GM19238 (cell line): ENCODE measurements around the gene SGTA.

Source experiments
- DNase-seq: peaks from one replicate; pipeline ENCODE4 v3.0.0; 2011; ENCODE audit warnings: low spot score; ENCODE audit not compliant: insufficient read length

The SGTA gene

DNA sequence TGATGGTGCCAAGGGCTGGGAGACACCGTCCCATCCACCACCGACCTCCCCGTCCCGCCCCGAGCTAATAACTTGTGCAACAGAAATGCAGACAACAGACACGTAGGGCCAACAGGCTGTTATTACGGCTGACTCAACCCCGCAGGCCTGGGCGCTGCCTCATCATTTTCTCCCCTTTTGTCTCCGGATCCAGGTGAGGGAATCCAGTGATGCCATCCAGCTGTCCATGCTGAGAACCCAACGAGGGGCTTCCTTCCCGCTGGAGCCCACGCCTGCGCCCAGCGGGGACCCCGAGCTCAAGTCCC is 55.5 kb downstream of the SGTA start:
- DNase-seq = no peak

DNA sequence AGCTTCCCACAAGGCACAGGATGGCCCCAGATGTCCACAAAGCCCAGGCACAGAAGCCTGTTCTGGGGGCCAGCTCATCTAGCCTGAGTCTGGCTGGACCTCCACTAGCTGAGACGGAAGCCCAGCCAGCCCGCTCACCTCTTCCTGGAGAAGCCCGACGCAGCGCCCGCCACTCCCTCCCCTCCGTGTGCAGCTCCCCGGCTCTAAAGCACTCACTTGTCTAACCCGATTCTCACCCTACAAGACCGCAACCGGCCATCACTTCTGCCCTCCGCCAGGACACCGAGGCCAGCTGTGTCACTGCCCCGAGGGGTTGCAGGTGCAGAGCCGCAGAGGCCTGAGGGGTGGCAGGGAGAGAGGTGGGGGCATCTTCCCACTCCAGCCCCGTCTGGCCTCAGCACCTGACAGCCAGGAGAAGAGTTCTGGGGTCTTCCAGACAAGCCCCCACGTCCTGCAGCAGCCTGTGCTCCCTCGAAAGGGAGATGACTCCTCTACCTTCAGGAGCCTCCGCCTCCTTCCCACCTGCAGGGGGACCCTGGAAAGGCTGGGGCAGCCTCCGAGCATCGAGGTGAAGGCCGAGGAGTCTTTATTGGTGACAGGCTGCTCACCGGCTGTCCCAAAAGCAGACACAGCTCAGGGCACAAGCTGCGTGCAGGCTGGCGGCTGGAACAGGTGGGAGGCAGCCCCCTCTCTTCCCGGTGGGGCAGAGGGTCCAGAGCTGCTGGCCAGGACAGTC is 56.0 kb downstream of the SGTA start:
- DNase-seq = no peak

- no peak for DNase-seq
Measured at GRCh38 chr19:2726160-2726855, 56.8 kb downstream of the SGTA start.

DNA sequence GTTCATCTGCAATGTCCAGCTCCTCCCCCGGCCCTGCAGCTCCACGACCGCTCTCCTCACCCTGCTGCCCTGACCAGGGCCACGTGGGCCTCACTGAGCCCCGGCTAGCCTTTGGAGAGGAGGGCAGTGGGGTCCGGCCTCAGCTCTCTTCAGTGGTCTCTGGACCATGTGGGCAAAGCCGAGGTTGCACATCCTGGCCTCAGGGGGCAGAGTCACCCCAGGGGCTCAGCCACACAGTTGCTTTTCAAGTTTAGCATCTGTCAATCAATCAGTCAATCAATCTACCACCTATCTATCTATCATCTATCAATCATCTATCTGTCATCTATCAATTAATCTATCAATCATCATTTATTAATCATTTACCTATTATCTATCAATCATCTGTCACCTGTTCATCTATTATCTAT is 58.9 kb downstream of the SGTA start:
- no peak for DNase-seq

DNA sequence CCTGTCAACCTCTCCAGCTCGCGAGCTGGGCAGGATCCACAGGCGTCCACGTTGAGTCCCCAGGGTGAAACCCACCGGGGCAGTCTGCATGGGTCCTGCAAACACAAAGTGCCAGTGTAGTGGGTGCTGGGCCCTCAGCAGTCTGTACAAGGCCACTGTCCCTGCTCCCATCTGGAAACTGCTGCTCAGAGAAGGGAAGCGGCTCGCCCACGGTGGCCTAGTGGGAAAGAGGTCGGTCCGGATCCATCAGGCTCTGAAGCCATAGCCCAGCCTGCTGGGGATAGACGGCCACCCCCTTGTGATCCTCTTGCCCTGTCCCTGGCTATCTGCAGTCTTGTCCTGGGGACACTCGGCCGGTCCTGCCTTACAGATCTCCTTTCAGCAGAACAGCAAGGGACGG is 59.3 kb downstream of the SGTA start:
- no peak for DNase-seq

DNA sequence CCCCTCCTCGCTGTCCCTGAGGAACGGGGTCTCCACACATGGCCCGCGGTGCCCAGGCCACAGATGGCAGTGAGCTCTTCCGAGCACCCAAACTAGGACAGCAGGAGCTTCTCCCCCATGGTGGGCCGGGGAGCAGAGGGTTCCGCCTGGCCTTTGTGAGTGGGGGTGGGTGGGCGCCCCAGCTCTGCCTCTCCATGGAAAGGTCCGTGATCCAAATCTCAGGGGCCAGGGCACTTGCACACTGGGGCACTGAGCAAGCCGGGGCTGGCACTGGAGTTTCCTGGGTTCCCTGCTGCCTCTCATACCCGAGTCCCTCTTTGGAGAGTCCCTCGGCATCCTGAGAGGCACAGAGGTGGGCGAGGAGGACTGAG is 59.7 kb downstream of the SGTA start:
- no peak for DNase-seq

GRCh38 chr19:2722541-2723344 is 60.3 kb downstream of the SGTA start:
- no peak for DNase-seq

DNA sequence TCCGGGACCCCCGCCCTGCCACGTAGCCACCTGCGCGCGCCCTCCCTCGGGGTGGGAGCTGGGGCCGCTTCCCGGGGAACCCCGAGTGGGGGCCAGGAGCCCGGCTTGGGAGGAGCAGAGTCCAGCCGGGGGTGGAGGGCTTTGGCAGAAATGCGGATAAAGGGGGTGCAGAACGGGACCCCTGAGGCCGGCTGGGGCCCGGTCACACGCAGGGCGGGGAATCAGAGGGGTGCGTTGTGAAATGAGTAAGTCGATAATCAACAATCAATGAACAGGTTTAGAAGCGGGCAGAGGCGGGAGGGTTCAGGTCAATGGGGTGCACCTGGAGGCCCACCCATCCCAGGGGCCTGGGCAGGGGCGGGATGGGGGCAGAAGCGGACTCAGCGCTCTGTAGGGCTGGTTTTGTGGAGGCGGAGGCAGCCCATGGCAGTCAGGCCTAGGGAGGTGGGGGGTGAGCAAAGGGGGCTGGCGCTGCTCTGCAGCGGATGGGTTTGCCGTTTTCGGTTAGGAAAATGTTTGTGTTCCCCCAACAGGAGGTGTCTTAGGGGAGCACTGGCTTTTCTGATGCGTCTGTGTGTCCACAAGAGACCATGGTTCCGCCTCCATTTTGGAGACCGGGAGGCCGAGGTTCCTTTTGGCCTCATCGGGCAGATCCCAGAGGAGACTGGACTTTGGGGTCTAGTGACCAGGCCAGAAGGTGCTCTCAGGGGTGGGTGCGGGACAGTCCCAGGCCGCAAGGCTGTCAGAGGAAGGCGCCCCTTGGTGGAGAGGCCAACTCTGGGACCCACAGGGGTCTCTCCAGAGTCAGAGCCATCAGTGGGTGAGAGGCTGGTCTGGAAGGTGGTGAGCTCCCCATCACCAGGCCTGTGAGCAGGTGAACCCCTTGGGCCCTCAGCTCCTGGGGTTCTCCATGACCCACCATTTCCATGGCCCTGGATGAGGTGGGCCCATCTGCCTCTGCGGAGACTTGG is 61.2 kb downstream of the SGTA start:
- no peak for DNase-seq

GRCh38 chr19:2720777-2721569 is 62.1 kb downstream of the SGTA start, which contains the start of gene DIRAS1:
TSS of gene DIRAS1 (minus strand) at chr19:2721372. CDS start at chr19:2717806, 3,566 bp downstream.
- no peak for DNase-seq

DNA sequence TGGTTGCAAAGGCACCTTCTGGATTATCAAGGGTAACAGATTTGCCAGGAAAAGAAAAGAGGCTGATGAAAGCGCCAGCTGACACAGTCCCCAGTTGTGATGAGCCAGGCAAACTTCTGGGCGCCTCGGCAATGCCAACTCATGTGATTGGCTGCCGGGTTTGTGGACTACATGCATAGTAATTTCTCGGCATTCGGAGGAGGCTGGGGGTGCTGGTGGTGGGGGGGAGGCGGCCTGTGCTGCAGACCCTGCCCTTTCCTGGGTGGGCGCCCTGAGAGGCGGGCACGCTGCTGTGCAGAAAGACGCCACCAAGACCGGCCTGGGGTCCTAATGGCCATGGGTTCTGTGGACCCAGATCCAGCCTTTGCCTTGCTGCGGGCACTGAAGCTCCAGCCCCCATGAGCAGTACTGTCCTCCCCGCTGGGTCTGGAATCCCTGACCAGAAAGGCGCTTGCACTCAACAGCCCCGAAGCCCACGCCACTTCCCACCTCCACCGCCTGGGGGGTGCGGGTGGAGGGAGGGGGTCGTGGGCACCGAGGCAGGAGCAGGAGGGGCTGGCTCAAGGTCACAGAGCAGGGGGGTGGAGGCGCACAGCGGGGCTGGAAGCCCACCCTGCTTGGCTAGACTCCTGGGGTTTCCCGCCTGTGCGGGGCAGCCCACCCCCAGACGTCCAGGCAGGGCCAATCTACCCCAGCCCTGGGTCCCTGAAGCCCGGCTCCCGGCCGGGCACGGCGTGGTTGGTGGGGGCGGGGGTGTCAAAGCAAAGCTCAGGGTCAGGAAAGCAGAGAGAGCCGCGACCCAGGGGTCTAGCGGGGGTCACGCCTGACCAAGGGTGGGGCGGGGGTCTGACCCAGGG is 62.9 kb downstream of the SGTA start:
- DNase-seq = no peak

DNA sequence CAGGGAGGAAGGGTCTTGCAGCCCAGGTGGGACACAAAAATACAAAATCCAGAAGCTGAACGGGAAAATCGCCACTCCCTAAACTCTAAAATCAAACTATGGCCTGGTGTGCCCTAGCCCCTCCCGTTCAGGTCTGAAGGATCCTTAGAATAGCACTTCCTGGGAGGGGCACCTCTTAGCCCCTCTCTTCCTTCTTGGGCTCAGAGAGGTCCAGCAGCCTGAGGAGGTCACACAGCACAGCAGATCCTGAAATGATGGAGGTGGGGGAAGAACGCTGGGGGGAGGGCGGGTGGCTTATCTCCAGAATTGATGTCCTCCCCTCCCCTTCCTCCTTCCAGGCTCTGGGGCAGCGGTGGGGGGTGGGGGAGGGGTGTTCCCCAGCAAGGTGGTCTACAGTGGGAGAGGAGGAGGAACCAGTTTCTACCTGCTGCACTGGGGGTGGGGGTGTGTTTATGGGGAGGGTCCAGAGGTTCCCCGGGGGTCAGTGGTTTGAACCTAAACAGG is 63.8 kb downstream of the SGTA start:
- DNase-seq = no peak

DNA sequence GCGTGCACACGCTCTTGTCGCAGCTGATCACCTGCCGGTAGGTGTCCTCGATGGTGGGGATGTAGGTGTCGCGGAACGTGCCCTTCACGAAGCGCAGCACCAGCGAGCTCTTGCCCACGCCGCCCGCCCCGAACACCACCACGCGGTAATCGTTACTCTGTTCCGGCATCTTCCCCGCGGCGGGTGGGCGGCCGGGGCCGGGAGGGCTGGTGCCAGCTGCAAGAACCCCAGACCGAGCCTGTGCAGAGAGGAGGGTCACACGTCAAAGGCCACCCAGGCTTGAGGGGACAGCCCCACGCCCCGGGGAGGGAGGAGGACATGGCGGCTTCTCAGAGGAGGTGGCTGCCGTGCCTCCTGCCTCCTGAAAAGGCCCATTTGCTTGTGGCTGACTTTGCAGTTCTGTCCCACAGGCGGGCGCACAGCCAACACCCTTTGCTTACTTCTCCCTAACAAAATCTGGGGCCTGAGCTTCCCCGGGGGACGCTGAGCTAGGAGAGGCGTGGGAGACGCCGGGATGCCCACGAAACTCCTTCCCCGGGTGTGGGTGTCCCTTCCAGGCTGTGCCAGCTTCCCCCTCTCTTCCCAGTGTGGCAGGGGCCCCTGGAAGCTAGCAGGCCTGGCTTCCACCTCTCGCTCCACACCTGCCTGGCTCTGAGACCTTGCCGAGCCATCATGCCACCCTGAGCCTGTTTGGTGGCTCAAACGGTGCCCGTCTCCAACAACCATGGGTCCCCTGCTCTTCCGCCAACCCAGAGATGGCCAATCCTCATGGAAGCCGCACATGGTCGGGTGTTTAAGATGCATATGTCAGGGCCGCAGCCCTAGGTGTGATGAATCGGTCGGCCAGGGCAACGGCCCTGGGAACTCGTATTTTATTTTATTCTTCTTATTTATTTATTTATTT is 65.2 kb downstream of the SGTA start:
- DNase-seq = no peak

DNA sequence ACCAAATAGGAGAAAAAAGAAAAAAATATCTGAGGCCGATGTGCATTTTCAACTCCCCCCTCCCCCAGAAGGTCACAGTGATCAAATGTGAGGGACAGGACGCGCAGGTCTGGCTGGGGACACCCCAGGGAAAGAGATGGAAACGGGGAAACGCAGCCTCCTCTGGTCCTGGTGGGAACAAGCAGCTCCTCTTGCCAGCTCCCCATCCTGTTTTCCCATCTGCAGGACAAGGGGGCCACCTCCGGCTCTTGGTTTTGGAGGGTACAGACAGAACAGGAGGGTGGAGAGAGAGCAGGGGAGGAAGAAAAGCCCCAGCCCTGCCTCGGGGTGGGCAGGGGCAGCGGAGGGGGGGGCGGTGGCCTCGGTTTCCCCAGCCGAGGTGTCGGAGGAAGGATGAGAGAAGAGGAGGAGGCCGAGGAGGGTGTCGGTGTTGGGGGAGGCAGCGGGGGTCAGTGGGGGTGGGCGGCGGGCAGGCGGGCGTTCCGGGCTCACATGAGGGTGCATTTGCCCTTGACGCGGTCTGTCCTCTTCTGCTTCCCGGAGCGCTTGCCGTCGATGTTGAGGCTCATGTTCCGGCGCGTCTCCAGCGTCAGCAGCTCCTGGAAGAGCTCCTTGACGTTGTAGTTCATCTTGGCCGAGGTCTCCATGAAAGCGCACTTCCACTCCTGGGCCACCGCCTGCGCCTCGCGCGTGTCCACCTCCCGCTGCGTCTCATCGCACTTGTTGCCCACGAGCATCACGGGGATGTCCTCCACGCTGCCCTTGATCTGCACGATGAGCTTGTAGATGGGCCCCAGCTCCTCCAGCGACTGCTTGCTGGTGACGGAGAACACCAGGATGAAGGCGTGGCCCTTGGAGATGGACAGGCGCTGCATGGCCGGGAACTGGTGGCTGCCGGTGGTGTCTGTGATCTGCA is 66.1 kb downstream of the SGTA start:
- DNase-seq = no peak

DNA sequence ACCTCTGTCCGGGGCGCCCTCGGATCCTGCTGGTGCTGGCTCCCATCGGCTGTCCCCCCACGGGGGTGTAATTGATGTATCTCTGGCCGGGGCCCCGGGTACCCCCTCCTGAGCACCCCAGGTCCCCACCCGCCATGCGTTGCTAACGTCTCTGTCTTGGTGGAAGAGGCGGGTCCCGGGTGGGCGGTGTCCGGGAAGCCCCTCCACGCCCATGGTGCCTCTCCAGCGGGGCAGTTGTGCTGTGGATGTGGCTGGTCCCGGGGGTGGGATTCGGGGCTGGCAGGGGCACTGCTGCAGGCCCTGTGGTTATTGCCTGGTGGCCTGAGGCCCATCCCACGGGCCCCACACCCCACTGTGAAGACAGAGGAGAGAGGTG is 66.8 kb downstream of the SGTA start:
- DNase-seq = no peak

DNA sequence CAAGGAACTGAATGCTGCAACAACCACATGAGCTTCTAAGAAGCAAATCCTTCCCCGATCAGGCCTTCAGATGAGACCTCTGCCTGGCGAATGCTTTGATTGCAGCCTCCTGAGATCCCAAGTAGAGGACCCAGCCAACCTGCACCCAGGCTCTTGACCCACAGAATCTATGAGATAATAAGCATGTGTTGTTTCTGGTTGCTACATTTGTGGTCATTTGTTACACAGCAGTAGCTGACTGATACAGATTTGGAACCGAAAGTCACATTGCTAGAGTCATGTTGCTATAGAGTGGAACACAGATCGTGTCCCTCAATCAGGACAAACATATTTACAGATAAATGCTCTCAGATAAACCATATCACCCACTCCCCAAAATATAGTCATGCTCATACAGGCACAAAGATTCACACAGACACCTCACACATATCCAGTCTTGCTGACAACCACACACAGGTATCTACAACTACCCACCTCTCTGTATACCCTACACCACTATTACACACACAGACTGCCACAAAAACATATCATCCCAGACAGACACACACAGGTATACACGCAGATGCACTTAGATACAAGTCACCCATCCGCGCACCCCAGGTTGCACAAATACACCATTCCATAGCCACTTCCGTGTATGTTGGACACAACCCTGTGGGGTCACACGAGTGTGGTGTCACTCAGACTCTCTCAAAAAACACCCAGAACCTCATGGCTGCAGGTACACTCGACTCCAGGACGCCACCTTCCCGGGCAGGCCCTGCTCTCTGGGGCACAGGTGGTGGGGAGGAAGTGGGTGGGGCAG is 67.4 kb downstream of the SGTA start:
- no peak for DNase-seq

DNA sequence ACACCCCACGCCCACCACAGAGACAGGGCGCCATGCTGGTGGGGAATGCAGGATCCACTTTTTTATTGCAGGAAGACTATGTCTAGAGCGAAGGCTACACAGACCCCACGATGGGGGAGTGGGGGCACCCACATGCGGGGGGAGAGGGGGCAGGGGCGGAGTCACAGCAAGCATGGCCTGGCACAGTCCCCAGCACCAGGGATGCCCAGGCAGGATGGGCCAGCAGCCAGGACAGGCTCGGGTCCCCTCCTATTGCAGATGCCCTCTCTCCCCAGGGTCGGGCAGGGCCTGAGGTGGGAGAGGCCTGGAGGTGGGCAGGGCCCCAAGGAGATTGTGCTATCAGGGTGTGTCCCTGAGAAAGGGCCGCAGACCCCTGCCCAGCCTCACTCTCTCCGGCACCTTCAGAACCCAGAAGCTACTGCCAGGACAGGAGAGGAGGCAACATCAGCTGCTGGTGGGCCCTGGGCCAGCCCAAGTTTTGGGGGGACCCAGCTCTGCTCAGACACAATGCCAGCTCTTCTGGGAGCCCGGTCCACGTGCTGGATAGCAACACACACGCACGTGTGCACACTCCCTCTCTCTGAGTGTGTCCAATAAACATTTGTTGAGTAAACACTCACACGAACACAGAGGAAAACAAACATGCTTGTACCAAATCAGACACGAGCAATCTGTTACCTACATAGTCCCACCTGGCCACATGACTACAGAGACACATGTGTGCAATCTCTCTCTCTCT is 68.4 kb downstream of the SGTA start:
- no peak for DNase-seq
